Kidney (tissue), 22 donors: ENCODE data around the gene CCDC88C. TPM values are rescaled to one million over a fixed set of nuclear protein-coding genes. Genes with fewer than 3 reads are reported as not detected.

Experiments
- DNase-seq, 5 donors: peaks; one replicate each; pipeline ENCODE4 v3.0.0-alpha.2; 2013 to 2020
- FAIRE-seq: peaks from 2 replicates; lab custom pipeline; 2012; peaks lifted over from hg19 to GRCh38; lab: Jason Lieb, UNC
- H3K27ac ChIP-seq, 2 donors: one replicate each; pipeline ENCODE4 v1.7.0; 2013; ENCODE audit warnings: low read depth in 2 of 2, low read length in 2 of 2, inconsistent platforms in 1 of 2
- H3K27me3 ChIP-seq: one replicate; pipeline ENCODE4 v1.7.1; 2013; ENCODE audit warnings: low read length, inconsistent platforms; ENCODE audit not compliant: control insufficient read depth, insufficient read depth
- H3K36me3 ChIP-seq, 3 donors: one replicate each; pipeline versions ENCODE4 v1.7.0 to v1.7.1; 2013; ENCODE audit warnings: low read length in 3 of 3, control low read depth in 1 of 3, inconsistent platforms in 1 of 3; ENCODE audit not compliant: insufficient read depth in 3 of 3, control insufficient read depth in 2 of 3
- H3K4me1 ChIP-seq, 3 donors: one replicate each; pipeline versions ENCODE4 v1.7.0 to v1.7.1; 2013; ENCODE audit warnings: low read length in 3 of 3, inconsistent platforms in 1 of 3, low read depth in 1 of 3; ENCODE audit not compliant: control insufficient read depth in 2 of 3, insufficient read depth in 2 of 3
- H3K4me3 ChIP-seq, 3 donors: one replicate each; pipeline versions ENCODE4 v1.7.0 to v1.8.1; 2013; ENCODE audit warnings: low read length in 3 of 3, control low read depth in 1 of 3, inconsistent platforms in 1 of 3
- H3K9ac ChIP-seq, 3 donors: one replicate each; pipeline versions ENCODE4 v1.7.0 to v1.7.1; 2013; ENCODE audit warnings: low read length in 3 of 3, control low read depth in 1 of 3, inconsistent platforms in 1 of 3
- H3K9me3 ChIP-seq, 3 donors: one replicate each; pipeline versions ENCODE4 v1.7.0 to v1.7.1; 2013; ENCODE audit warnings: low read length in 3 of 3, control low read depth in 1 of 3, inconsistent platforms in 1 of 3; ENCODE audit not compliant: control insufficient read depth in 2 of 3, insufficient read depth in 1 of 3
- CTCF ChIP-seq: IDR thresholded peaks from 3 replicates; pipeline ENCODE4 v1.5.1; 2012; ENCODE audit warnings: mild to moderate bottlenecking, moderate library complexity, borderline replicate concordance; ENCODE audit not compliant: insufficient read depth; ENCODE audit errors: extremely low read depth
- intact Hi-C: fragments of 100-400 bp; cut with DNase I; formaldehyde crosslinking; loops from one replicate; pipeline ENCODE4 v1.11.1; 2022
- long read RNA-seq, 10 donors: library from polyadenylated mRNA in 1 of 10; unstranded in 1 of 10; transcript quantifications; one replicate each; pipeline ENCODE4 v2.0.0 and lab custom pipeline, GENCODE V29; 2021 to 2026
- polyA plus RNA-seq: library from polyadenylated mRNA; stranded (reverse); fragments of 350-450 nt; fragmentation: Illumina TruSeq; extraction: RNeasy Lipid Tissue Mini Kit (QIAGEN cat#74804); gene quantifications from one replicate; pipeline ENCODE4 v1.2.3, GENCODE V29; 2014; ENCODE audit warnings: low read depth, low replicate concordance; ENCODE audit not compliant: insufficient read depth
- total RNA-seq: library from RNA; stranded (reverse); fragmentation: NEBNext Ultra II Directional; extraction: Animal tissue kit (Norgen Biotek cat#: 25700); gene quantifications from one replicate; pipeline ENCODE4 v1.2.1, GENCODE V29; 2021
- donor health status: control.
- donor health status: control.
- donor health status: control.
- donor health status: control.
- donor health status: control.
- donor health status: DM: yes; HTN: yes; CAD: no.
- donor health status: Normal renal cell carcinoma (clear cell type).

Gene CCDC88C
- 32.8 TPM for total RNA-seq
- polyA plus RNA-seq, result 6.6 TPM
- long read RNA-seq, donor 1, partial matches to known transcripts, result 0 of 1 reads
- long read RNA-seq, donor 1, other reads (novel, unspliced or antisense), result 0 of 1 reads
- long read RNA-seq, donor 2, result 0 reads
- long read RNA-seq, donor 3, partial matches to known transcripts, result 0 of 1 reads
- long read RNA-seq, donor 3, other reads (novel, unspliced or antisense), result 0 of 1 reads
- long read RNA-seq, donor 4, result 0 reads
- long read RNA-seq, donor 5, result 0 reads
- long read RNA-seq, donor 6, result 0 reads
- long read RNA-seq, donor 7, partial matches to known transcripts, result 7 of 16 reads
- long read RNA-seq, donor 7, other reads (novel, unspliced or antisense), result 9 of 16 reads
- long read RNA-seq, donor 8, partial matches to known transcripts, result 0 of 2 reads
- long read RNA-seq, donor 8, other reads (novel, unspliced or antisense), result 0 of 2 reads
- long read RNA-seq, donor 9, partial matches to known transcripts, result 0 of 2 reads
- long read RNA-seq, donor 9, other reads (novel, unspliced or antisense), result 0 of 2 reads
- long read RNA-seq, donor 10, partial matches to known transcripts, result 0 of 1 reads
- long read RNA-seq, donor 10, other reads (novel, unspliced or antisense), result 0 of 1 reads

DNA sequence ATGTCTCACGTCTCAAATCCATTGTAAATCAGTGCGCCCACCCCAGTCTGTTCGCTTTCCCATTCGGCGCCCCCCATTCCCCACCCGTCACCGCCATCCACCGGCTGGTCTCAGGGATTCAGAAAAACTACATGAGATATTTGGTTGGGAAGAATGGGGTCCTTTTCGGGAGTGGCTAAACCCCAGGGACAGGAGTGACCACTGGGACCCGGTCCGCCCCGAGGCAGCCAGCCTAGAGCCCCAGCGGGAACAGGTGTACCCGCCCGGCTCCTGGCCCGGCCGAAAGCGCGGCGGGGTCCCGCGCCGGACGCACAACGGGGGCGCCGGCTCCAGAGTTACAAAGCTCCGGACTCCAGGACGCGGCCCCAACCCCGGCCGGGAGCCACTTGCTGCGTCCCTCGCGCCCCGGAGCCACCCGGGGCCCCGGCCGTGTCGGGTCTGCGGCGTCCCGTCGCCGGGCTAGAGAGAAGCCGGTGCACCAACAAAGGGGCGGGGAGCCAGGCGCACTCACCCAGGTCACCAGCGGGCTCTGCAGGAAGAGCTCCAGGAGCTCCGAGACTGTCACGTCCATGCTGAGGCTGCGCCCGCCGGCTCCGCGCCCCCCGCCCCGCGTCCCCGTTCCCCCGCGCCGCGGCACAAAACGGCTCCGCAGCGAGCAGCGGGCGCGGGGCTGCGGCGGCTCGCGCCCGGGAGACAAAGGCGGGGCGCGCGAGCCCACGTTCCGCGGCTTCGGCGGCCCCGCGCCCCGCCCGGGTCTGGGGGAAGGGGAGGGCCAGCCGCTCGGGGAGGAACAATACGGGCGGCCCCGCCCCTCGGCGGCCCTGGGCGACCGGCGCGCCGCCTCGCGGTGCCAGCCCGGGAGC, at the start of gene CCDC88C:
TSS of gene CCDC88C (minus strand) at position 701 of the 863 bp plus-strand sequence. CDS start at position 571, 130 bp downstream.
- Histone ChIP-seq H3K36me3 (no peaks in the 10 kb centered on the region), H3K4me3 (peak within 1 kb of the TSS; percentile 42 to 75 (median 60)), H3K9me3 (no peaks in the 10 kb centered on the region), H3K9ac (peak within 1 kb of the TSS; percentile 21 to 53 (median 23)), H3K27ac (peak within 1 kb of the TSS; percentile 51 to 64), H3K4me1 (peaks cover 8 to 22% (median 10%) of the 10 kb centered on the region in 3 donors), H3K27me3 (no peaks in the 10 kb centered on the region)
- intact Hi-C loops, result loop anchor here (5.0 kb wide), 1 partner anchor 90 kb away; no protein-coding TSS in a partner anchor
- peak; percentile 67 to 84 (median 76) for DNase-seq
- no peak for TF ChIP-seq CTCF
- no peak for FAIRE-seq

DNA sequence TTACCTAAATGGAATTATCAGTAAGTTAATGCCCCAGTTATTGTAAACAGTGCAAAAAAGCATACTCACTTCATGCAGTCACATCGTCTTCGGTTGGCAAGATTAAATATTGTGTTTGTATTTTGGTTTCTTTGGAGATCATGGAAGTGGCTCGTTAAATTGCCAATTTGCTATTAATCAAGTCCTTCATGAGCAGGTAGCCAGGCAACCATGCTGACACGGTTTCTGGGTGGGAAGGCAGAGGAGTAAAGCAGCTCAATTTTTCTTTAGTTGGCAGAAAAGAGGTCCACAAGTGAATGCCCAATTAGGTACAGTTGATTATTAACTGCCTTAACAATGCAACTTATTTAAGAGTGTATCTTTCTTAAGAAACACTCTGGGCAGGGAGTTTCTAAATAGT, 48.6 kb upstream of the CCDC88C start:
- Histone ChIP-seq H3K4me3 (no peak overlapping the region), H3K9me3 (no peaks in the 10 kb centered on the region), H3K9ac (no peak overlapping the region), H3K27me3 (no peaks in the 10 kb centered on the region), H3K36me3 (peaks cover 16 to 50% (median 28%) of the 10 kb centered on the region in 3 donors), H3K4me1 (peaks cover 0 to 6% (median 2%) of the 10 kb centered on the region in 3 donors), H3K27ac (no peak overlapping the region)
- FAIRE-seq (no peak), DNase-seq (peak in 3 of 5 donors; percentile 53 to 77 (median 66))
- no peak for TF ChIP-seq CTCF
- intact Hi-C loops, result no loop called here

GRCh38 chr14:91464615-91465205, 47.1 kb upstream of the CCDC88C start:
- DNase-seq, result no peak
- H3K36me3 ChIP-seq, result peaks cover 14 to 49% (median 23%) of the 10 kb centered on the region in 3 donors
- H3K27ac ChIP-seq, result no peak overlapping the region
- no peak overlapping the region for H3K9ac ChIP-seq
- no peak overlapping the region for H3K4me3 ChIP-seq
- no peak for TF ChIP-seq CTCF
- no peaks in the 10 kb centered on the region for H3K27me3 ChIP-seq
- peaks cover 0 to 6% (median 2%) of the 10 kb centered on the region in 3 donors for H3K4me1 ChIP-seq
- H3K9me3 ChIP-seq, result no peaks in the 10 kb centered on the region
- FAIRE-seq, result no peak
- intact Hi-C loops, result no loop called here
